ENCODE data around the gene MAN1C1. TPM values are rescaled to one million over a fixed set of nuclear protein-coding genes. Genes with fewer than 3 reads are reported as not detected.
"Not testable (repeated sequence)": the region's sequence is repeated elsewhere in the genome, so short reads cannot be mapped to it uniquely, and the experiment has no call there.

The MAN1C1 gene
- total and polyA plus RNA-seq, 10 of the 15 experiments (the other 5 are each of a cell fraction or from before 2014, with no cell fraction given): 0.12 to 0.56 (median 0.22) TPM; not detected in 3

GRCh38 chr1:25599969-25600610, 16.5 kb upstream of the MAN1C1 start (continued):
- TF ChIP-seq SUZ12 (IDR thresholded peaks at IDR 0.05; ENCODE audit: unreplicated experiment) (no peak), DPF2 (IDR thresholded peaks at IDR 0.05) (peak; percentile 54; the same call in 1 of the 2 replicates), WRNIP1 (IDR thresholded peaks at IDR 0.05; ENCODE audit: borderline replicate concordance, low read depth, low read length) (no peak), ZNF217 (IDR thresholded peaks at IDR 0.05) (no peak), TCF3 (IDR thresholded peaks at IDR 0.05; ENCODE audit: borderline replicate concordance, insufficient read depth, low read depth, low read length) (no peak), PAX5 (IDR thresholded peaks at IDR 0.05; ENCODE audit: borderline replicate concordance, low read depth, low read length) (no peak), NFIC (IDR thresholded peaks at IDR 0.05; ENCODE audit: low read depth, low read length) (no peak), ZNF24 (IDR thresholded peaks at IDR 0.05) (0 out of 2 replicates have a peak, but pooled peaks have one; percentile 6), GABPA (IDR thresholded peaks at IDR 0.05; ENCODE audit: low read depth) (no peak)

GRCh38 chr1:25600971-25601699, 15.5 kb upstream of the MAN1C1 start:
- SMC1A ChIA-PET (ENCODE audit: uncharacterized antibody, unreplicated experiment); CTCF ChIA-PET: not testable (repeated sequence)

GRCh38 chr1:25603779-25604538, 12.6 kb upstream of the MAN1C1 start:
- DNase-seq (ENCODE audit: low read depth, low spot score); in situ Hi-C loops (cut with MboI); RAD21 ChIA-PET (ENCODE audit: unreplicated experiment); H3K27me3 ChIP-seq (replicated peaks in 1 of 2; ENCODE audit: control insufficient read depth in 2 of 2, insufficient read depth in 2 of 2, low read length in 1 of 2); ATAC-seq; FAIRE-seq; H3K4me2 ChIP-seq (ENCODE audit: control insufficient read depth, insufficient read depth); BruUV-seq (replicated peaks); SMC1A ChIA-PET (ENCODE audit: uncharacterized antibody, unreplicated experiment); H2AFZ ChIP-seq (ENCODE audit: control insufficient read depth, low read depth, low read length); H3K79me2 ChIP-seq (ENCODE audit: control insufficient read depth, insufficient read depth, low read length); POLR2A ChIA-PET; H3K9ac ChIP-seq (ENCODE audit: control insufficient read depth, insufficient read depth, low read length); H3K4me3 ChIP-seq; H4K20me1 ChIP-seq (ENCODE audit: control insufficient read depth, insufficient read depth); H3K9me3 ChIP-seq (replicated peaks; ENCODE audit: control insufficient read depth, insufficient read depth, low read length); intact Hi-C loops (cut with micrococcal nuclease; ENCODE audit: unreplicated experiment); H3K27ac ChIP-seq (ENCODE audit: control insufficient read depth, insufficient read depth); CTCF ChIA-PET; H3K36me3 ChIP-seq (ENCODE audit: control insufficient read depth in 2 of 2, insufficient read depth in 2 of 2, low read length in 1 of 2): not testable (repeated sequence)
- H3K4me1 ChIP-seq (ENCODE audit: control insufficient read depth, insufficient read depth, low read length): peaks cover 21% of the 10 kb centered on the region
- WGBS (ENCODE audit: insufficient coverage, insufficient replicate concordance, low lambda C conversion rate, missing lambda C conversion rate): 86% methylated on average over 7 of the region's 55 CpGs

More at GRCh38 chr1:25600971-25601699, 15.5 kb upstream of the MAN1C1 start:
- ATAC-seq; H3K27me3 ChIP-seq (replicated peaks in 1 of 2; ENCODE audit: control insufficient read depth in 2 of 2, insufficient read depth in 2 of 2, low read length in 1 of 2); H3K9ac ChIP-seq (ENCODE audit: control insufficient read depth, insufficient read depth, low read length); H3K9me3 ChIP-seq (replicated peaks; ENCODE audit: control insufficient read depth, insufficient read depth, low read length); POLR2A ChIA-PET; H4K20me1 ChIP-seq (ENCODE audit: control insufficient read depth, insufficient read depth); H3K27ac ChIP-seq (ENCODE audit: control insufficient read depth, insufficient read depth); H3K4me3 ChIP-seq; DNase-seq (ENCODE audit: low read depth, low spot score); H3K4me2 ChIP-seq (ENCODE audit: control insufficient read depth, insufficient read depth); H3K79me2 ChIP-seq (ENCODE audit: control insufficient read depth, insufficient read depth, low read length); BruUV-seq (replicated peaks); in situ Hi-C loops (cut with MboI); intact Hi-C loops (cut with micrococcal nuclease; ENCODE audit: unreplicated experiment); H3K36me3 ChIP-seq (ENCODE audit: control insufficient read depth in 2 of 2, insufficient read depth in 2 of 2, low read length in 1 of 2); H2AFZ ChIP-seq (ENCODE audit: control insufficient read depth, low read depth, low read length): not testable (repeated sequence)
- FAIRE-seq: peak; percentile 78
- RAD21 ChIA-PET (ENCODE audit: unreplicated experiment): interaction anchor here (1.1 kb wide), 1 partner anchor 218 kb away, joined by 4 read pairs; no protein-coding TSS in a partner anchor
- peaks cover 15% of the 10 kb centered on the region for H3K4me1 ChIP-seq (ENCODE audit: control insufficient read depth, insufficient read depth, low read length)
- WGBS (ENCODE audit: insufficient coverage, insufficient replicate concordance, low lambda C conversion rate, missing lambda C conversion rate): 71% methylated on average over 5 of the region's 5 CpGs

Data from GM12878 (cell line).